ENCODE data around the gene AP3S1.

Gene AP3S1

DNA sequence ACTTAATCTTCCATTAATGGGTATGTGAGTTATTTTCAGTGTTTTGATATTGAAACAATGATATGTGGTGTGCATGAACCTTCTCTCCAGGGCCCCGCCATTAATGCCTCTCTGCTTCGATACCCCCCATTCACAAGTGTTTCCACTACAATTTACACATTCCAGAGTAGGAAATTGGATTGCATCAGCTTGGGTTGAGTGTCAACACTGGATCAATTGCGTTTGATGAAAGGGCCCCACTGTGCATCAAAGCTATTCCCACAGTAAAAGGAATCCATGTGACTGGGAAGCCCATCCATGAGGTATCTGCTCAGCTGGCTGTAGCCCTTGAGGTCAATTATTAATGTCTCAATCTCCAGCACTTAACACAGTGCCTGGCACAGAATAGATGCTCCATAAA is 102.8 kb downstream of the AP3S1 start:
- no peak for DNase-seq

DNA sequence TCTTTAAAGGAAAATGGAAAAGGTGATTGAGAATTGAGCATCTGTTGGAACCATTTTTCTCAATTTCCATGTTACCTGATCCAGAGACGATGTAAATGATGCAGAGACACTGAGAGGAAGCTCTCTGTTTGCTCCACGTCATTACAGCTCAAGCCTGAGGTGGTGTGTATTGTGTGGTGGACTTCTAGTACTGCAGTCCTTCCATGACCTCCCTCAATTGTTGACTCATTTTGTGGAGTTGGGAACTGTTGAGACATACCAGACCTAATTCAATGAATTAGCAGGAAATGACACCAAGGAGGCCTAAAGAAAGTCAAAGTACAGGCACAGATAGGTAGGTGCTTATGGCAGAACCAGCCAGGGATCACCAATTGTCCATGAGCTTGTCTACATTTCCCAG is 104.9 kb downstream of the AP3S1 start:
- DNase-seq, result no peak

DNA sequence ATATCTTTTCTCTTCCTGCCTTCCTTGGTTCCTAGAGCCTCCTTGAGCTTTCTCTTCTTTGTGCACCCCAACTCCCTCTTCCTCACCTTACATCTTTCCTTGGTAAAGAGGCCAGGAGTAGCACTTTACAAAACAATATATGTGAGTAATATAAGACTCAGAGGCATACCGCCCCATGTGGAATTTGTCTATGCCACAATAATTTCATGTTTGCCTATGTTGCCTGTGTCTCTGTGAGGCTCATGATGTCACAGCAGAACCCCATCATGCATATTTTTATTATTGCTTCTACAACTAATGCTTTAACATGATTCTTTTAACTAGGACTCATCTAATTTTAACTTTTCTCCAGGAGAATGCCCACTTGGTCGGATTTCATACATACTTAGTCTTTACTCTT is 105.5 kb downstream of the AP3S1 start:
- no peak for DNase-seq

DNA sequence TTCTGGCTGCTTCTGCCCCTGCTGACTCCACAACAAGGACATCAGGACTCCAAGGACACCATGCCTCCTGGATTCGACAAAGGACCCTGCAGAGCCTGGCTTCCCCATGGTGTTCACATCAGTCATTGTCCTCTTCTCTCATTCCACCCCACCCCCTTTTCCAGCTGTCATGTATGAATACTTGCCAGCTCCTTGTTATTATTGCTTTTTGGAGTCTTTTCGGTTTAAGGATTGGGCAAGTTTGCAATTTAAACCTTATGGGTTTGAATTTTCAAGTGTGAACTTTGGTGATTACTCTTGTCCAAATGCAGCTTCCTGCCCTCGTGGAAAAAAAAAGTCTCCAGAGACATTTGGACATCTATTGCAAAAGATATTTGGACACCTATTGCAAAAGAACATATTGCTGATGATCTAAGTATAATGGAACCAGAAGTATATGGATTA is 106.4 kb downstream of the AP3S1 start:
- DNase-seq, result no peak

DNA sequence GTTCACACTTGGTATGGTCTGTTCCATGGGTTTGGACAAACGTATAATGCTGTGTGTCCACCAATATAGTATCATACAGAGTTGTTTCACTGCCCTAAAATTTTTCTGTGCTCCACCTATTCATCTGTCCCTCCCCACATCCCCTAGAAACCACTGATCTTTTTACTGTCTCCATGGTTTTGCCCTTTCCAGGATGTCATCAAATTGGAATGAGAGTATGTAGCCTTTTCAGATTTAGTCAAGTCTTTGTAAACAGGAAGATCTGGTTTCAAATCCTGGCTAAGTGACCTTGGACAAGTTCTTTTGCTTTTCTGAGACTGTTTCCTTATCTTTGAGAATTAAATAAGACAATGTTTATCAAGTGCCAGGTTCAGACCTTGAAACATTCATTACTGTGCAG is 107.4 kb downstream of the AP3S1 start:
- no peak for DNase-seq

DNA sequence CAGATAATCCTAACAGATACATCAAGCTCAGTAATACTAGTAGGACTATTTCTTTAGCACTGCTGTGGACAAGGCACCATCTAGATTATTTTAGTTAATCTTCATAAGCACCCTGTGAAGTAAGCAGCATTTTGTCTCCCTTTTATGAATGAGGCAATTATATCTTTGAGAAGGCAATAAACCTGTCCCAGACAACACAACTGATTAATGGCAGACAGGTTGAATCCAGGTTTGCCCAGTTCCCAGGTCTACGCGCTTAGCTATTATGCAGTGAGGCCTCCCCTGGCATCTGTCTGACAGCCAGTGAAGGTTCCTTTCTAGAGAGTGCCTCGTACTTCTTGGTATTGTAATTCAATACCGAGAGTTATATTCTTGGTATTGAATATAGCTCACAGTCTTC is 110.9 kb downstream of the AP3S1 start:
- no peak for DNase-seq

DNA sequence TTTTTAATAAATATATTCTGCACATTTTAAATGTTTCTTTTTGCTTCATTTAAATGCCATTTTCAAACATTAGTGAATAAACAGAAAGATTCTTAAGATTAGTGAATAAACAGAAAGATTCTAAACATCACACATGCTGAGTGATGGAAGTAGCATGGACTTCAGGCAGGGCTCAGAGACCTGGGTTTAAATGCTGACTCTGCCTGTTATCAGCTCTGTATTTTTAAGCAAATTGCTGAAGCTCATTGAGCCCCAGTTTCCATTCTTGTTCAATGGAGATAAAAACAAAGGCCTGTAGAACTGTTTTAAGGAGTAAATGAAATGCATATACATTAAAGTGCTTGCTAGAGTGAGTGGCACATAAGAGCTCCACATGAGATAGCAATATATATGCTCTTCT is 112.4 kb downstream of the AP3S1 start:
- no peak for DNase-seq

DNA sequence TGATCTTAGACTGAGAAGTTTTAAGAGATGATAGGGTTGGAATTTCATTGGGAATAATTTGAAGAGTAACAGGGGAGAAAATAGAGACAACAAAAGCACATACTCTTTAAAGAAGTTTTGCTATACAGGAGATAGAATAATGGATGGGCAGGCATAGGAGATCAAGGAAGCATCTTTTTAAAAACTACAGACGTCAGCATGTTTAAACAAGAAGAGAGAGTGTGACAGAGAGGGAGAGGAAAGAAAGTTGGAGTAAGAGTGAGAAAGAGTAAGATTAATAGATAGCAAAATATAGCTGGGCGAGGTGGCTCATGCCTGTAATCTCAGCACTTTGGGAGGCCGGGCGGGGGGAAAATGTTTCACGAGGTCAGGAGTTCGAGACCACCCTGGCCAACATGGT is 115.2 kb downstream of the AP3S1 start:
- no peak for DNase-seq

DNA sequence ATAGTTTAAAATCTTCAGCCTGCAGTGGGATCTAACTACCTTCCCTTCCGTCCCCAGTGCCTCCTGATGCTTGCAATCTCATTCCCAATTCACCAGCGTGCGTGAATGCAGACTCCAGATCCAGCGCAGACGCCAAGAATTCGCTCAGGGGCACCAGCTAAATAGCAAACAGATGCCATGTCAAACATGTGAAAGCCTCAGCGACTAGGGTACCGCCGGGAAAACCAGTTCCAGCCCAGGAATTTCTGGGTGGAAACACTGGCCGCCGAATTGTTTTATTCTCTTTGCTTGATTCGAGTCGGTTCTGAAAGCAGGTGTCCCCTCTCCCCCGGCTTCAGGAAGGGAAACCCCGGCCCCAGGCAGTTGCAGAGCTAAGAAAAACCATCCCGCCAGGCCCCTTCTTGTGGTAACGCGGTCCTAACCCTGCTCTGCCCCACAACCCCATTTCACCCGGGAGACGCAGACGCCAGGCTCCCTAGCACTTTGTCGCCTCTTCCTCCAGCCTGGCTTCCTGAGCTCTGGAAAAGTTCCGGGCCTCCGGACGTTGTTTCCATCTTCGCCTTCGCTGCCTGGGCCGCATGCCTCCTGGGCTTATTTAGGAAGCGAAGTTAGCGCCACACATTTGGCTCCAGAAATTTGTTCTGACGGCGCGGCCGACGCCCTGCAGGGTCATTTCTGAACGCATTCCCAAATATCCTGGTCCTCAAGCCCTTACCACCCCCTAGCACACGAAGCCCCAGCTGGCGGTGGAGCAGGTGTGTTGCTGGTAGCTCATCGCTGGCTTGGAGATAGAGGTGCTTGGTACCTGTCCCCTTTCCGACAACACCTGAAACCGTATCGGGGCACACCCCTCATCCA is 119.9 kb downstream of the AP3S1 start:
- DNase-seq, result peak; percentile 10

DNA sequence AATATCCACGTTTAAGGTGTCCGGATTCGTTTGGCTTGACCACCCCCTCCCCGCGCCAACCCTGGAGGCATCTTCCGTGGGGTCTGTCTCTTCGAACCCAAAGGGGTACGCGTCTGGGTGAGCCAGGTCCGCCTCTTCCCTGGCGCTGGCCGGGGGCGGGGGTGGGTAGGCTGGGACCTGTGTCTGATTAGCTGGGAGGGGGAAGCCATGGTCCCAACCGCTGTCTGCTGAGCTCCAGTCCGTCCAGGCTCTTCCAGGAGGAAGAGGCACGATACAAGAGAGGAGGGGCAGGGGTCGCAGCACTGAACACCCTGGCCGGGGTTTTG is 120.5 kb downstream of the AP3S1 start, which contains the start of gene LVRN:
Gene LVRN, plus strand, starts transcription at position 237 of the 326 bp plus-strand sequence. CDS start 143 bp downstream, outside the sequence.
- DNase-seq, result no peak

DNA sequence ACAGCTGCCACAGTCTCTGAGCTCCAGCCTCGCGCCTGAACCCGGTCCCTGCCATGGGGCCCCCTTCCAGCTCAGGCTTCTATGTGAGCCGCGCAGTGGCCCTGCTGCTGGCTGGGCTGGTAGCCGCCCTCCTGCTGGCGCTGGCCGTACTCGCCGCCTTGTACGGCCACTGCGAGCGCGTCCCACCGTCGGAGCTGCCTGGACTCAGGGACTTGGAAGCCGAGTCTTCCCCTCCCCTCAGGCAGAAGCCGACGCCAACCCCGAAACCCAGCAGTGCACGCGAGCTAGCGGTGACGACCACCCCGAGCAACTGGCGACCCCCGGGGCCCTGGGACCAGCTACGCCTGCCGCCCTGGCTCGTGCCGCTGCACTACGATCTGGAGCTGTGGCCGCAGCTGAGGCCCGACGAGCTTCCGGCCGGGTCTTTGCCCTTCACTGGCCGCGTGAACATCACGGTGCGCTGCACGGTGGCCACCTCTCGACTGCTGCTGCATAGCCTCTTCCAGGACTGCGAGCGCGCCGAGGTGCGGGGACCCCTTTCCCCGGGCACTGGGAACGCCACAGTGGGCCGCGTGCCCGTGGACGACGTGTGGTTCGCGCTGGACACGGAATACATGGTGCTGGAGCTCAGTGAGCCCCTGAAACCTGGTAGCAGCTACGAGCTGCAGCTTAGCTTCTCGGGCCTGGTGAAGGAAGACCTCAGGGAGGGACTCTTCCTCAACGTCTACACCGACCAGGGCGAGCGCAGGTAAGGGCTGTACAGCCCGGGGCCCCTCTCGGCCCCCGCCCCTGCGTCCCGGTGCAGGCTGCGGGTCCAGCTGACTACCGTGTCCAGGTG is 121.0 kb downstream of the AP3S1 start:
- DNase-seq, result no peak

DNA sequence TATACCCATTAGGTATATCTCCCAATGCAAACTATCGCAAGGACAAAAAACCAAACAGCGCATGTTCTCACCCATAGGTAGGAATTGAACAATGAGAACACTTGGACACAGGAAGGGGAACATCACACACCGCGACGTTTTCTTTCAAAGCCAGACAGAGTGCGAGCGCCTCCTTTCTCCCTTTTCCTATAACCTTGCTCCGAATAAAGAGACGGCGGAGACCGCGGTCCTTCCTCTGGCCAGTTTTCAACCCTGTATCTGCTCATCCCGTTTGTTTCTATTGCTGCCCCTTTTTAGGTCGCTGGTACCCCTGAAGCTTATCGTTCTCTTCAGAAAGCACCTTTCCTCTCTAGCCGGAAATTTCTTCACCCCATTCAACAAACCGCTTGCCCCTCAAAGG is 121.8 kb downstream of the AP3S1 start:
- no peak for DNase-seq

All from NCI-H2227 treated with DMSO at 0.1 percent for 48 hours (cell line).